Neuronal stem cell (in vitro differentiated cells): ENCODE data around the gene LSAMP.

ENCODE experiments used
- DNase-seq: peaks from one replicate; pipeline ENCODE4 v3.0.0-alpha.2; 2013; ENCODE audit warnings: low spot score
- H2AFZ ChIP-seq: one replicate; pipeline ENCODE4 v1.6.1; 2013; ENCODE audit warnings: mild to moderate bottlenecking, low read length, inconsistent platforms
- H2AK5ac ChIP-seq: 2 replicates; pipeline ENCODE4 v1.6.1; 2013; ENCODE audit warnings: low read depth, mild to moderate bottlenecking, inconsistent platforms, low read length, moderate library complexity, mixed read lengths
- H2BK120ac ChIP-seq: 2 replicates; pipeline ENCODE4 v1.6.1; 2013; ENCODE audit warnings: low read depth, mild to moderate bottlenecking, inconsistent platforms, low read length, moderate library complexity, mixed read lengths
- H2BK12ac ChIP-seq: one replicate; pipeline ENCODE4 v1.6.1; 2013; ENCODE audit warnings: low read length, inconsistent platforms
- H2BK15ac ChIP-seq: 2 replicates; pipeline ENCODE4 v1.6.1; 2013; ENCODE audit warnings: mild to moderate bottlenecking, low read length, inconsistent platforms, mixed read lengths
- H2BK5ac ChIP-seq: one replicate; pipeline ENCODE4 v1.6.1; 2013; ENCODE audit warnings: inconsistent platforms, mild to moderate bottlenecking, low read length, moderate library complexity
- H3K14ac ChIP-seq: one replicate; pipeline ENCODE4 v1.6.1; 2013; ENCODE audit warnings: low read length, inconsistent platforms
- H3K18ac ChIP-seq: 2 replicates; pipeline ENCODE4 v1.6.1; 2013; ENCODE audit warnings: low read length, inconsistent platforms
- H3K23ac ChIP-seq: 2 replicates; pipeline ENCODE4 v1.6.1; 2013; ENCODE audit warnings: low read depth, mild to moderate bottlenecking, mixed read lengths, low read length, inconsistent platforms; ENCODE audit not compliant: poor library complexity
- H3K27ac ChIP-seq: replicated peaks from 3 replicates; pipeline ENCODE4 v1.5.1; 2013; ENCODE audit warnings: low read length, inconsistent platforms
- H3K27me3 ChIP-seq, 3 experiments: 2 replicates each; pipeline ENCODE4 v1.6.1; 2013; ENCODE audit warnings: low read length in 3 of 3, mild to moderate bottlenecking in 2 of 3, inconsistent platforms in 1 of 3, low read depth in 1 of 3, mixed read lengths in 1 of 3, moderate library complexity in 1 of 3; ENCODE audit not compliant: control insufficient read depth in 3 of 3, insufficient read depth in 3 of 3
- H3K36me3 ChIP-seq, 2 donors: replicated peaks in 1 of 2; 2 replicates each; pipeline ENCODE4 v1.6.1; 2013; ENCODE audit warnings: low read length in 2 of 2; ENCODE audit not compliant: control insufficient read depth in 2 of 2, insufficient read depth in 2 of 2
- H3K4ac ChIP-seq: 2 replicates; pipeline ENCODE4 v1.6.1; 2013; ENCODE audit warnings: inconsistent platforms, mild to moderate bottlenecking, low read length, moderate library complexity
- H3K4me1 ChIP-seq, 2 donors: 1 replicate in 1 of 2; 2 replicates in 1 of 2; pipeline ENCODE4 v1.6.1; 2013; ENCODE audit warnings: low read length in 2 of 2, low read depth in 1 of 2; ENCODE audit not compliant: control insufficient read depth in 2 of 2, insufficient read depth in 1 of 2
- H3K4me2 ChIP-seq: one replicate; pipeline ENCODE4 v1.6.1; 2013; ENCODE audit warnings: mild to moderate bottlenecking, low read length, inconsistent platforms; ENCODE audit not compliant: insufficient read depth, poor library complexity, severe bottlenecking
- H3K4me3 ChIP-seq, 2 donors: 2 replicates each; pipeline ENCODE4 v1.5.1; 2013; ENCODE audit warnings: low read length in 2 of 2, mild to moderate bottlenecking in 2 of 2, inconsistent platforms in 1 of 2, moderate library complexity in 1 of 2
- H3K79me1 ChIP-seq: one replicate; pipeline ENCODE4 v1.6.1; 2013; ENCODE audit warnings: low read depth, mild to moderate bottlenecking, inconsistent platforms, low read length, moderate library complexity
- H3K9ac ChIP-seq: one replicate; pipeline ENCODE4 v1.6.1; 2013; ENCODE audit warnings: mild to moderate bottlenecking, low read depth, low read length, inconsistent platforms; ENCODE audit not compliant: poor library complexity
- H3K9me3 ChIP-seq, 2 donors: replicated peaks in 1 of 2; 2 replicates each; pipeline versions ENCODE3 to v1.6.1; 2013; ENCODE audit warnings: low read length in 2 of 2, mild to moderate bottlenecking in 2 of 2, inconsistent platforms in 1 of 2, low read depth in 1 of 2, mixed read lengths in 1 of 2, moderate library complexity in 1 of 2; ENCODE audit not compliant: control insufficient read depth in 2 of 2, insufficient read depth in 1 of 2
- H4K8ac ChIP-seq: one replicate; pipeline ENCODE4 v1.6.1; 2013; ENCODE audit warnings: low read depth, mild to moderate bottlenecking, inconsistent platforms, low read length, moderate library complexity
- H4K91ac ChIP-seq: one replicate; pipeline ENCODE4 v1.6.1; 2013; ENCODE audit warnings: low read length, low read depth, mild to moderate bottlenecking, inconsistent platforms; ENCODE audit not compliant: poor library complexity
- WGBS, 2 donors: extraction: QIAGEN DNeasy Blood & Tissue Kit; methylation state at CpG; one replicate each; pipeline ENCODE4 v1.1.7; 2013; ENCODE audit warnings: missing lambda C conversion rate in 2 of 2, mixed read lengths in 1 of 2; ENCODE audit not compliant: insufficient read length in 2 of 2, insufficient replicate concordance in 1 of 2; ENCODE audit errors: extremely low coverage in 2 of 2; 5-methylcytosine and 5-hydroxymethylcytosine counted together

Gene LSAMP

DNA sequence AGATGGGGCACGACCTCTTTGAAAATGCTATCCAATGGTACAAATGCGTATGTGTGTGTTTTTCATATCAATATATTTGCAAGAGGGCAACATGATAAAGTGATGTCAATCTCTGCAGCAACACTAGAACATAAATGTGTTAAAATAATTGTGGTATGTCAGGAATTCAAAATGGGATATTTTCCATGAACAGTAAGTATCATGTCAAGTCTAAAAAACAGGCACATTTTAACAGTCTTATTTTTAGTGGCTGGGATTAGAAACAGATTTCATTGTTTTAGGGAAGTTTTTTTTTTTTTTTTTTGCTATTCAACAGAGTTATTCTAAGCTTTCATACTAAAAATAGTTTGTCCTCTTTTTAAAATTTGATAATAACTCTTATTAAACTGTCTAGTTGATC is 612.2 kb downstream of the LSAMP start:
- H3K23ac ChIP-seq, result no peak overlapping the region
- H3K9ac ChIP-seq, result no peak overlapping the region
- no peak overlapping the region for H2BK5ac ChIP-seq
- no peak overlapping the region for H2AFZ ChIP-seq
- no CpG with 5 or more reads among the region's 2 CpGs for WGBS, 2 donors
- H2BK12ac ChIP-seq, result no peak overlapping the region
- H3K79me1 ChIP-seq, result no peaks in the 10 kb centered on the region
- no peak overlapping the region for H3K18ac ChIP-seq
- H3K27me3 ChIP-seq, result no peaks in the 10 kb centered on the region
- no peak overlapping the region for H3K4ac ChIP-seq
- no peak overlapping the region for H3K14ac ChIP-seq
- H4K8ac ChIP-seq, result no peak overlapping the region
- no peak overlapping the region for H2BK120ac ChIP-seq
- no peak overlapping the region for H3K4me2 ChIP-seq
- no peak overlapping the region for H3K4me3 ChIP-seq
- H2AK5ac ChIP-seq, result no peak overlapping the region
- H4K91ac ChIP-seq, result no peak overlapping the region
- H3K9me3 ChIP-seq, result no peaks in the 10 kb centered on the region
- H3K4me1 ChIP-seq, result peaks cover 0 to 5% of the 10 kb centered on the region in 2 donors
- no peak overlapping the region for H2BK15ac ChIP-seq
- no peak overlapping the region for H3K27ac ChIP-seq
- no peaks in the 10 kb centered on the region for H3K36me3 ChIP-seq
- no peak for DNase-seq

DNA sequence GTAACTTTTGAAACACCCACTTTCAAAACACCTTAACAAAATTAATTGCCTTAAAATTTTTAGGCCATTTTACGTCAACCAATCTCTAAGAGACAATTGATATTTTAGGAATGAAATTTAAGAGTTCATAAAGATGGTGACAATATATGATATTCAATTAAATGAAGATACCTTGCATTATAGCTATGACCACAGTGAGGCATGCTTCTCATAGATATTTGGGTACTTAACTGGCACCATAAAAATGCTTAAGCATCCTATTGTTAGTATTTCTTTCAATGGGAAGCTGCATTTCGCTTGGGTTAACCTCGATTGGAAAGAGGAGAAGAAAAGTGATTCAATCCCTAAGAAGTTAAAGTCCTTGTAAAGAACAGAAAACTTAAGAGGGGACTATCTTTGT is 613.0 kb downstream of the LSAMP start:
- Histone ChIP-seq H3K4me1 (peaks cover 0 to 5% of the 10 kb centered on the region in 2 donors), H3K79me1 (no peaks in the 10 kb centered on the region), H3K36me3 (no peaks in the 10 kb centered on the region), H3K9ac (no peak overlapping the region), H3K18ac (no peak overlapping the region), H3K4me3 (no peak overlapping the region), H3K4me2 (no peak overlapping the region), H2BK15ac (no peak overlapping the region), H3K27ac (no peak overlapping the region), H4K8ac (no peak overlapping the region), H3K27me3 (no peaks in the 10 kb centered on the region), H3K4ac (no peak overlapping the region), H3K14ac (no peak overlapping the region), H4K91ac (no peak overlapping the region), H2AFZ (no peak overlapping the region), H3K23ac (no peak overlapping the region), H2BK120ac (no peak overlapping the region), H2BK12ac (no peak overlapping the region), H3K9me3 (no peaks in the 10 kb centered on the region), H2BK5ac (no peak overlapping the region), H2AK5ac (no peak overlapping the region)
- no peak for DNase-seq
- WGBS, 2 donors, result no CpG with 5 or more reads among the region's 3 CpGs

DNA sequence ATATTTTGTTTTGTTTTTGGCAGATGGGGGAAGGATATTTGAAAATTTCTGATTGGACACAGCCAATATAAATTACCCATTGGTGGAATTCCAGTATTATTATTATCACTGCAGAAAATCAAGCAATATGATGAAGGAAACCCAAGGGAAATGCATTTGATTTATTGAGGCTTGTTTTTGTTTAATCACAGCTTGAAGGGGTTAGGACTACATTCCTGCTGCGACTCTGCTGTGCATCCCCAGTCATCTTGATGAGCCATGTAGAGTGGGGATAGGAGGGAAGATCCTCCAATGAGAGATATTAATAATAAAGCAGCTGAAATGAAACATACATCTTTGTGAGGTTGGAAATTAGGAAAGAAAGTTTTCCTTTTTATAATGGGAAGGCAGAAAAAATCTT is 613.4 kb downstream of the LSAMP start:
- no peak overlapping the region for H2BK12ac ChIP-seq
- no peak overlapping the region for H3K27ac ChIP-seq
- DNase-seq, result no peak
- H3K9me3 ChIP-seq, result no peaks in the 10 kb centered on the region
- no peak overlapping the region for H2AFZ ChIP-seq
- H3K4ac ChIP-seq, result no peak overlapping the region
- no peak overlapping the region for H2BK120ac ChIP-seq
- no peak overlapping the region for H4K91ac ChIP-seq
- WGBS, 2 donors, result no CpG with 5 or more reads among the region's 1 CpG
- no peak overlapping the region for H3K14ac ChIP-seq
- no peaks in the 10 kb centered on the region for H3K79me1 ChIP-seq
- H2BK5ac ChIP-seq, result no peak overlapping the region
- H2AK5ac ChIP-seq, result no peak overlapping the region
- no peaks in the 10 kb centered on the region for H3K27me3 ChIP-seq
- no peak overlapping the region for H3K4me3 ChIP-seq
- no peak overlapping the region for H3K18ac ChIP-seq
- no peak overlapping the region for H2BK15ac ChIP-seq
- no peak overlapping the region for H3K4me2 ChIP-seq
- peaks cover 0 to 5% of the 10 kb centered on the region in 2 donors for H3K4me1 ChIP-seq
- no peaks in the 10 kb centered on the region for H3K36me3 ChIP-seq
- H3K9ac ChIP-seq, result no peak overlapping the region
- no peak overlapping the region for H4K8ac ChIP-seq
- no peak overlapping the region for H3K23ac ChIP-seq

DNA sequence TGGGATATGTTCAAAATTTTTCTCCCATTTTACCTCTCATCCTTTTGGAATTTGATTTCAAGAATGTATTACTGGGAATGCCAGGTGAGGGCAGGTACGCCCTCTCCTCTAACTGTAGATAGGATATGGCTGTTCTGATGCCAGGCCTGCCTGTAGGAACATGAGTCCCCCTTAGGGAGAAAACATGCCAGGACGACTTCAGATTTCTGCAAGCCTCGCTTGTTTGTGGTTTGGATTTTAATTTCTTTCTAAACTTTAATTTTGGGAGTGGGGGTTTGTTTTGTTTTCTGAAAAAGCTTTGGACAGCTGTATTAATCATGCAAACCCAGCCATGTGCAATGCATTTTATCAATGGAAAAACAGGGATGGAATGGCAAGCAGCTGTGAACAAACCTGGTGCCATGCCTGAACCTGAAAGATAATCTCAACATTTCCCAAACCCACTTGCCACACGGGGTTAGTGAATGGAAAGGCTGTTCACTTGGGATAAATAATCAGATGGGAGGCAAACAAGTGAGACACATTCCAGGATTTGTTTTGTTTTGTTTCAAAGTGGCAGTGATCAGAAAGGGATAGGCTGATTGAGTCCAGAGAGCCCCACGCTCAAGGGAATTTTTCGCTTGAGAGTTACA is 614.4 kb downstream of the LSAMP start:
- Histone ChIP-seq H3K4me1 (peaks cover 0 to 5% of the 10 kb centered on the region in 2 donors), H3K18ac (no peak overlapping the region), H2BK15ac (no peak overlapping the region), H2BK5ac (no peak overlapping the region), H3K14ac (no peak overlapping the region), H4K8ac (no peak overlapping the region), H3K4ac (no peak overlapping the region), H3K9ac (no peak overlapping the region), H3K79me1 (no peaks in the 10 kb centered on the region), H3K27ac (no peak overlapping the region), H2BK120ac (no peak overlapping the region), H3K27me3 (no peaks in the 10 kb centered on the region), H2BK12ac (no peak overlapping the region), H3K9me3 (no peaks in the 10 kb centered on the region), H4K91ac (no peak overlapping the region), H2AFZ (no peak overlapping the region), H3K23ac (no peak overlapping the region), H3K4me2 (no peak overlapping the region), H3K4me3 (no peak overlapping the region), H3K36me3 (no peaks in the 10 kb centered on the region), H2AK5ac (no peak overlapping the region)
- WGBS, 2 donors, result no CpG with 5 or more reads among the region's 6 CpGs
- no peak for DNase-seq
